GM13977 (cell line): Measurements from ENCODE around the gene CEP295NL.

Experiments
- DNase-seq: peaks from one replicate; pipeline ENCODE4 v3.0.0; 2012; ENCODE audit warnings: low spot score
- in situ Hi-C: fragments of 300-500 bp; cut with MboI; formaldehyde crosslinking; loops from one replicate; pipeline ENCODE4 v1.12.0; 2022; ENCODE audit warnings: low sequenced_read_pairs, low pct_unique_long_range_greater_than_20kb, mixed read lengths, inconsistent platforms; ENCODE audit not compliant: unreplicated experiment
- TF ChIP-seq, protein P1 (sequence below): IDR thresholded peaks from 2 replicates; pipeline ENCODE4 v1.5.1; 2012; ENCODE audit warnings: mild to moderate bottlenecking, control low read depth; ENCODE audit not compliant: insufficient read depth; ENCODE audit errors: extremely low read depth, missing control alignments

CEP295NL gene

DNA sequence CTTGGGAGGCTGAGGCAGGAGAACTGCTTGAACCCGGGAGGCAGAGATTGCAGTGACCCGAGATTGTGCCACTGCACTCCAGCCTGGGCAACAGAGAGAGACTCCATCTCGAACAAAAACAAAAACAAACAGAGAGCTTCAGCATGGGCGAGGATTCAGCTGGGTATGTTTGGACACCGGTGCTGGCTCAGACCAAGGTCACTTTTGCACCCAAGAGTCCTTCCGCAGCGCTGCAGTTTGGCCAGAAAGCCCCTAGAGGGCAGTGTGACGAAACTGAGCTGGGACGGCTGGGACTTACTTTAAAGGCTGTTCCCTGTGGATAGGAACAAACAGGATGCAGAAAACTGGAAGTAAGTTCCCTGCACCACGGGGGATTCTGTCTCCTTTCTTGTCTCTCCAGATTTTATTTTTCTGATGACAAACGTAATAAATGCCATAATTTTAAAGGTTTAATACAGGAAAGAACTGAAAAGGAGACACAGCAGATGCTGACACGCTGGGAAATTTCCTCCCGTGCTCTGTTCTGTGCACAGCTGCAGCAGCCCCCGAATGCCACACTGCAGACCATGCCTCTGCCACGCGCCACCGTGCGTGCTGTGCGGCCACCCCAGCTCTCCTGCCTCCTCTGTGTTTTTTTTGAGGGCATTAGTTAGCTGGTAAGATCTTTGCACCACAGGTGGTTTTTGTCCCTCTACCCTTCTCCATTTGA lies 37.2 kb downstream of the CEP295NL start:
- in situ Hi-C loops = loop anchor here (10.0 kb wide), 1 partner anchor 109 kb away; the partner anchor contains the start of gene LGALS3BP
- TF ChIP-seq, protein P1, sequence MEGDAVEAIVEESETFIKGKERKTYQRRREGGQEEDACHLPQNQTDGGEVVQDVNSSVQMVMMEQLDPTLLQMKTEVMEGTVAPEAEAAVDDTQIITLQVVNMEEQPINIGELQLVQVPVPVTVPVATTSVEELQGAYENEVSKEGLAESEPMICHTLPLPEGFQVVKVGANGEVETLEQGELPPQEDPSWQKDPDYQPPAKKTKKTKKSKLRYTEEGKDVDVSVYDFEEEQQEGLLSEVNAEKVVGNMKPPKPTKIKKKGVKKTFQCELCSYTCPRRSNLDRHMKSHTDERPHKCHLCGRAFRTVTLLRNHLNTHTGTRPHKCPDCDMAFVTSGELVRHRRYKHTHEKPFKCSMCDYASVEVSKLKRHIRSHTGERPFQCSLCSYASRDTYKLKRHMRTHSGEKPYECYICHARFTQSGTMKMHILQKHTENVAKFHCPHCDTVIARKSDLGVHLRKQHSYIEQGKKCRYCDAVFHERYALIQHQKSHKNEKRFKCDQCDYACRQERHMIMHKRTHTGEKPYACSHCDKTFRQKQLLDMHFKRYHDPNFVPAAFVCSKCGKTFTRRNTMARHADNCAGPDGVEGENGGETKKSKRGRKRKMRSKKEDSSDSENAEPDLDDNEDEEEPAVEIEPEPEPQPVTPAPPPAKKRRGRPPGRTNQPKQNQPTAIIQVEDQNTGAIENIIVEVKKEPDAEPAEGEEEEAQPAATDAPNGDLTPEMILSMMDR = peak; percentile 97
- peak; percentile 75 for DNase-seq

DNA sequence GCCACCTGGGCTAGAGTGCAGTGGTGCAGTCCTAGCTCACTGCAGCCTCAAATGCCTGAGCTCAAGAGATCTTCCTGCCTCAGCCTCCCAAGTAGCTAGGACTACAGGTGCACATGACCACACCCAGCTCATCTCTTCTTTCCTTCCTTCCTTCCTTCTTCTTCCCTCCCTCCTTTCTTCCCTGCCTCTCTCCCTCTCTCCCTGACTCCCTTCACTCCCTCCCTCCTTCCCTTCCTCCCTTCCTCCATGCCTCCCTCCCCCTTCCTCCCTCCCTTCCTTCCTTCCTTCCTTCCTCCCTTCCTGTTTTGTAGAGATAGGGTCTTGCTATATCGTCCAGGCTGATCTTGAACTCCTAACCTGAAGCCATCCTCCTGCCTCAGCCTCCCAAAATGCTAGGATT lies 38.9 kb downstream of the CEP295NL start:
- TF ChIP-seq, protein P1 = no peak
- in situ Hi-C loops = loop anchor here (10.0 kb wide), 1 partner anchor 111 kb away; the partner anchor contains the start of gene LGALS3BP

DNA sequence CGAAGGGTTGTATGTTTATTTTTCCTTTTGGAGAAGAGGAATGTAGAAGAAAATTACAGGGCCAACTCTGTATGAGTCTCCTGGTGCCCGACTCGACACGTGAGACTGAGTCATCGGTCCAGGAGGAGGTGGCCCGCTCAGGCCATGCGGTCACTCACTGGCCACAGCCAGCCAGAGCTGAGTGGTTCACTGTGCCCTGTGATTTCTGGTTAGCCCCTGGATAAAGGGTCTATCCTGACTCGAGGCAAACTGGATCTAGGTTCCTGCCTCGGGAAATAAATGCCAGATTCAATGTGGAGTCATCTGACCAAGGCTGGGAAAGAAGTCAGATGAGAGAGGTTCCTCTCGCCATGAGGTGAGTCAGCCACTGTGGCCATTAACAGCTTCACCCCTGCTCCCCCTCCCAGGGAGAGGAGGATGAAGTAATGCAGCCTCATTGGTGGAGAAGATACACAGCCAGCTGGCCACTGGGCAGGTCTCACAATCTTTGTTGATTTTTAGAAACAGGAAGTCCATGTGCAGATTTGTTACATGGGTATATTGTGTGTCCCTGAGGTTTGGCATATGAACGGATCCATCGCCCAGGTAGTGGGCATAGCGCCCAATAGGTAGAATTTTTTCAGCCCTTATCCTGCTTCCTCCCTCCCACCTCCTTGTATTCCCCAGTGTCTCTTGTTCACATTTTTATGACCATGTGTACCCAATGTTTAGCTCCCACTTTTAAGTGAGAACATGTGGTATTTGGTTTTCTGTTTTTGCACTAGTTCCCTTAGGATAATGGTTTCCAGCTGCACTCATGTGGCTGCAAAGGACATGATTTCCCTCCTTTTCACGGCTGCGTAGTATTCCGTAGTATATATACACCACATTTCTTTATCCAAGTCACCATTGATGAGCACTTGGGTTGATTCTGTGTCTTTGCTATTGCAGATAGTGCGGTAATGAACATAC lies 40.7 kb downstream of the CEP295NL start:
- DNase-seq = no peak
- in situ Hi-C loops = loop anchor here (10.0 kb wide), 1 partner anchor 112 kb away; the partner anchor contains the start of gene LGALS3BP
- TF ChIP-seq, protein P1 = no peak

More for the DNA sequence above, 38.9 kb downstream of the CEP295NL start:
- no peak for DNase-seq

DNA sequence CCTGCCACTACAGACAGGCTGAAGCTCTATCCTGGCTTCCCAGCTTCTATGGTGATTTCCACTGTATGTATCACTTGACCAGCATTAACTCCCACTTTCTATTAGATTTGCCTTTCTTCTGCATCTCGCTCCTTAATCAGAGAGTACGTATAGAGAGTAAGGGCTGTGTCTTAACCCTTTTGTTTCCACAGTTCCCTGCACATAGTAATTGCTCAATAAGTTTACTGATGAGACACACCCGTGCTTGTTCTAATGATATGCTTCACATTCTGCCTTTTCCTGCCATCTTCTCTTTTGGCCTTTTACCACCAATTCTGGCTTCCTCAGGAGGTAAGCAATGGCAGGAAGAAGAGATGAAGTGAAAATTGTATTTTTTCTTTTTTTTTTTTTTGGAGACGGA lies 41.8 kb downstream of the CEP295NL start:
- no peak for DNase-seq
- in situ Hi-C loops = loop anchor here (10.0 kb wide), 1 partner anchor 114 kb away; the partner anchor contains the start of gene LGALS3BP
- TF ChIP-seq, protein P1 = no peak

DNA sequence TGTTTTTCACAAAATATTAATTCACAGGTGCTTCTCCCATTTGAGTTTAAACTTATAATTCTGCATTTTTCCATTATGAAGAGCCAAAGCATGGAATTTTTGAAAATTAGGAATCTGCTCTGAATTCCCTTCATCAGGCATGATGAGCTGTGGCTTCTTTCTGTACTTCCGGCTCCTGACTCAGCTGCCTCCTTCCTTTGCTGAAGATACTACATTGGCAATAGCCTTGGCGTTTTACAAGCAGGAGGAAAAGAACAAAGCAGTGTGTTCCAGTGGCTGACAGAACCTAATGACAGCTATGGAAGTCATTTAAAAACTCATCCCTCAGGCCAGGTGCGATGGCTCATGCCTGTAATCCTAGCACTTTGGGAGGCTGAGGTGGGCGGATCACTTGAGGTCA lies 44.0 kb downstream of the CEP295NL start:
- in situ Hi-C loops = no loop called here
- TF ChIP-seq, protein P1 = no peak
- no peak for DNase-seq

DNA sequence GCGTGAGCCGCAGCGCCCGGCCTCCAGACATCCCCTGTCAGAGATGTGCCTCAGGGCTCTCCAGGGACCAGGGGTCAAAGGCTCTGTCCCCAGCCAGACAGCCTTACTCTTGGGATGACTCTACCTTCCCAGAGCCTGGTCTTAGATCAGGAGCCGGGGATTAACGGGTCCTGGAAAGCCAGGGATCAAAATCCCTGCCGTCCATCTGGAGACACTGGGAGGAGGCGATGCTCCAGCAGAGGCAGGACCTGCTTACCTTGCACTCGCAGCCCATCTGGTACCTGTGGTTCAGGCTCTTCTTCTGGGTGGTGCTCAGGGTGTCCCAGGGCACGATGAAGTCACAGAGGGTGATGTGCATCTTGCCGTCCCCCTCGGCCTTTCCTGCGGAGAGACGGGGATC lies 45.7 kb downstream of the CEP295NL start:
- in situ Hi-C loops = no loop called here
- no peak for DNase-seq
- TF ChIP-seq, protein P1 = no peak
